Transverse colon (tissue), 4 donors: ENCODE data around the gene HTR2B.

Experiments
- POLR2AphosphoS5 ChIP-seq, 3 donors: sonication (generic); formaldehyde crosslinking; IDR thresholded peaks; one replicate each; pipeline ENCODE4 v1.6.1; 2016; ENCODE audit warnings: antibody characterized with exemption in 3 of 3
- TF ChIP-seq, protein P1 (sequence below), 5 experiments: fragments of 200-600 bp in 3 of 5; fragments of 450-650 bp in 2 of 5; sonication (generic) in 3 of 5; IDR thresholded peaks; 1 replicate in 2 of 5; 2 replicates in 3 of 5; pipeline ENCODE4 v1.5.1; 2016 to 2017; ENCODE audit warnings: antibody characterized with exemption in 5 of 5, inconsistent platforms in 3 of 5, mild to moderate bottlenecking in 2 of 5, moderate library complexity in 1 of 5

DNA sequence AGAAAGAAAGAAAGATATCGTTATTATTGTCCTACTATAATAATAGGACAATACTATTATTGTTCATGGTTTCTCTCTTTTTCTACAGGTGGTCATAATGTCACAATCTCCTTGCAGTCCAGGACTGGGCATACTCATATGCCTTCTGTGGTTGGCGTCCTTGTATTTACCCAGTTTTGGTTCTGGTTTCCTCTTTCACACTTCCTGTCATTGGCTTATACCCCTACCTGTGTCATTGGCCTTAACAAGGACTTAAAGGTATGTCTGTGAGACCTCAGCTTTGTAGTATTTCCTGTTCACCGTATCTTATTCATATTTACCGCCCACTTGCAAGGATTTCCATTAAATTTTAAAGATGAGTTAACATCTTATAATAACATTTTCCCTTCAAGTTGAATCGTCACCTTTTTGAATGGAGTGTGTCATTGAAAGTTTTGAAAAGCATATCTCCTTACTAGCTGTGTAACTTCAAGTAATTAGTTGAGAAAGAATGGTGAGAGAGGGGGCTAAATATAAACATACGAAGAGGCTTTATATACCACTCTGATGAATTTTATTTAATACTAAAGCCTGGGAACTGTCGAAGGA is 36.5 kb upstream of the HTR2B start:
- no peak for TF ChIP-seq POLR2AphosphoS5 (IDR thresholded peaks at IDR 0.05)
- TF ChIP-seq, protein P1, sequence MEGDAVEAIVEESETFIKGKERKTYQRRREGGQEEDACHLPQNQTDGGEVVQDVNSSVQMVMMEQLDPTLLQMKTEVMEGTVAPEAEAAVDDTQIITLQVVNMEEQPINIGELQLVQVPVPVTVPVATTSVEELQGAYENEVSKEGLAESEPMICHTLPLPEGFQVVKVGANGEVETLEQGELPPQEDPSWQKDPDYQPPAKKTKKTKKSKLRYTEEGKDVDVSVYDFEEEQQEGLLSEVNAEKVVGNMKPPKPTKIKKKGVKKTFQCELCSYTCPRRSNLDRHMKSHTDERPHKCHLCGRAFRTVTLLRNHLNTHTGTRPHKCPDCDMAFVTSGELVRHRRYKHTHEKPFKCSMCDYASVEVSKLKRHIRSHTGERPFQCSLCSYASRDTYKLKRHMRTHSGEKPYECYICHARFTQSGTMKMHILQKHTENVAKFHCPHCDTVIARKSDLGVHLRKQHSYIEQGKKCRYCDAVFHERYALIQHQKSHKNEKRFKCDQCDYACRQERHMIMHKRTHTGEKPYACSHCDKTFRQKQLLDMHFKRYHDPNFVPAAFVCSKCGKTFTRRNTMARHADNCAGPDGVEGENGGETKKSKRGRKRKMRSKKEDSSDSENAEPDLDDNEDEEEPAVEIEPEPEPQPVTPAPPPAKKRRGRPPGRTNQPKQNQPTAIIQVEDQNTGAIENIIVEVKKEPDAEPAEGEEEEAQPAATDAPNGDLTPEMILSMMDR (IDR thresholded peaks at IDR 0.05), result no peak
